Measurements from ENCODE around the gene SLC1A5.

- TF ChIP-seq ZNF274 (IDR thresholded peaks at IDR 0.05; ENCODE audit: low read depth, low read length) (no peak), SUZ12 (IDR thresholded peaks at IDR 0.05; ENCODE audit: extremely low read depth, insufficient read depth, insufficient read length) (no peak), YY1 (IDR thresholded peaks at IDR 0.05; ENCODE audit: insufficient read depth, insufficient read length) (no peak)
These were observed 57.3 kb downstream of the SLC1A5 start for GRCh38 chr19:46731007-46731501.

Data from NT2/D1 (cell line).